Activated T-cell treated with anti-CD3 and anti-CD28 coated beads, Interleukin-2, amount 50 U/mL, for 72 hours (primary cell): Measurements from ENCODE around the gene FAM117A. TPM values are rescaled to one million over a fixed set of nuclear protein-coding genes. Genes with fewer than 3 reads are reported as not detected.

Experiments
- ATAC-seq, 2 donors: fragments of 150-1000 bp; cut with Tn5 transposase; replicated peaks in 1 of 2; 2 replicates each; pipeline ENCODE4 v1.10.0; 2021; ENCODE audit warnings: moderate library complexity in 2 of 2, mild to moderate bottlenecking in 1 of 2
- DNase-seq, 2 donors: peaks; one replicate each; pipeline ENCODE4 v3.0.0; 2021 to 2022; ENCODE audit warnings: mixed read lengths in 1 of 2
- H3K27ac Mint-ChIP-seq: one replicate; pipeline ENCODE4 v1.8.0; 2022; ENCODE audit warnings: mild to moderate bottlenecking, moderate library complexity, mixed read lengths
- H3K27me3 Mint-ChIP-seq: one replicate; pipeline ENCODE4 v1.8.0; 2022; ENCODE audit warnings: low read depth, mixed read lengths
- H3K36me3 Mint-ChIP-seq, 2 donors: one replicate each; pipeline ENCODE4 v1.8.0; 2022; ENCODE audit warnings: mixed read lengths in 2 of 2, mild to moderate bottlenecking in 1 of 2; ENCODE audit not compliant: insufficient read depth in 2 of 2
- H3K4me1 Mint-ChIP-seq: one replicate; pipeline ENCODE4 v1.8.0; 2022; ENCODE audit warnings: low read depth, mixed read lengths
- H3K4me3 Mint-ChIP-seq, 2 donors: one replicate each; pipeline ENCODE4 v1.8.0; 2022; ENCODE audit warnings: mild to moderate bottlenecking in 2 of 2, mixed read lengths in 2 of 2, moderate library complexity in 2 of 2
- H3K9me3 Mint-ChIP-seq, 2 donors: one replicate each; pipeline ENCODE4 v1.8.0; 2022; ENCODE audit warnings: mixed read lengths in 2 of 2
- total RNA-seq, 2 donors: library from RNA; stranded (reverse); gene quantifications; one replicate each; pipeline ENCODE4 v1.2.3, GENCODE V29; 2022

FAM117A gene
- total RNA-seq, 2 donors from 2014 or later = 19.5 to 29.3 TPM

- H3K27me3 Mint-ChIP-seq = no peaks in the 10 kb centered on the region
- H3K27ac Mint-ChIP-seq = peak overlapping the region; percentile 97
- H3K4me3 Mint-ChIP-seq = peak overlapping the region; percentile 86 to 96
- ATAC-seq (no peak), DNase-seq (no peak)
- H3K36me3 Mint-ChIP-seq = peaks cover 2 to 6% of the 10 kb centered on the region in 2 donors
- H3K4me1 Mint-ChIP-seq = peaks cover 83% of the 10 kb centered on the region
- no peaks in the 10 kb centered on the region for H3K9me3 Mint-ChIP-seq
Observed at GRCh38 chr17:49742166-49742638, 21.7 kb downstream of the FAM117A start.

GRCh38 chr17:49741692-49742076, 22.2 kb downstream of the FAM117A start:
- Mint-ChIP-seq H3K36me3 (peaks cover 2 to 6% of the 10 kb centered on the region in 2 donors), H3K4me1 (peaks cover 78% of the 10 kb centered on the region), H3K9me3 (no peaks in the 10 kb centered on the region), H3K27me3 (no peaks in the 10 kb centered on the region), H3K27ac (peak overlapping the region; percentile 97), H3K4me3 (peak overlapping the region; percentile 86 to 96)
- ATAC-seq = no peak
- no peak for DNase-seq

- Mint-ChIP-seq H3K36me3 (peaks cover 2 to 6% of the 10 kb centered on the region in 2 donors), H3K4me3 (peak overlapping the region; percentile 86 to 96), H3K9me3 (no peaks in the 10 kb centered on the region), H3K4me1 (peaks cover 72% of the 10 kb centered on the region), H3K27me3 (no peaks in the 10 kb centered on the region), H3K27ac (peak overlapping the region; percentile 97)
- ATAC-seq (no peak), DNase-seq (no peak)
Observed at GRCh38 chr17:49741009-49741691, 22.8 kb downstream of the FAM117A start.

GRCh38 chr17:49739641-49740271, 24.2 kb downstream of the FAM117A start:
- no peaks in the 10 kb centered on the region for H3K27me3 Mint-ChIP-seq
- H3K4me1 Mint-ChIP-seq = peaks cover 59% of the 10 kb centered on the region
- DNase-seq (peak; percentile 87 to 91), ATAC-seq (peak; percentile 96 to 97)
- H3K36me3 Mint-ChIP-seq = peaks cover 0 to 5% of the 10 kb centered on the region in 2 donors
- H3K27ac Mint-ChIP-seq = peak overlapping the region; percentile 97
- no peaks in the 10 kb centered on the region for H3K9me3 Mint-ChIP-seq
- H3K4me3 Mint-ChIP-seq = peak overlapping the region; percentile 86 to 96

GRCh38 chr17:49738456-49739163, 25.3 kb downstream of the FAM117A start:
- Mint-ChIP-seq H3K4me1 (peaks cover 57% of the 10 kb centered on the region), H3K36me3 (peaks cover 0 to 5% of the 10 kb centered on the region in 2 donors), H3K9me3 (no peaks in the 10 kb centered on the region), H3K27me3 (no peaks in the 10 kb centered on the region), H3K4me3 (peak overlapping the region; percentile 86 to 96), H3K27ac (peak overlapping the region; percentile 97)
- ATAC-seq (no peak), DNase-seq (no peak)

GRCh38 chr17:49734515-49735490, 29.1 kb downstream of the FAM117A start:
- H3K9me3 Mint-ChIP-seq = no peaks in the 10 kb centered on the region
- H3K4me1 Mint-ChIP-seq = peaks cover 45% of the 10 kb centered on the region
- DNase-seq = no peak
- H3K27ac Mint-ChIP-seq = peak overlapping the region; percentile 70
- peaks cover 0 to 1% of the 10 kb centered on the region in 2 donors for H3K36me3 Mint-ChIP-seq
- ATAC-seq = no peak
- no peaks in the 10 kb centered on the region for H3K27me3 Mint-ChIP-seq
- H3K4me3 Mint-ChIP-seq = no peak overlapping the region

GRCh38 chr17:49731435-49731831, 32.5 kb downstream of the FAM117A start:
- Mint-ChIP-seq H3K9me3 (no peaks in the 10 kb centered on the region), H3K27me3 (no peaks in the 10 kb centered on the region), H3K36me3 (no peaks in the 10 kb centered on the region), H3K27ac (peak overlapping the region; percentile 47), H3K4me3 (peak overlapping the region in 1 of 2 donors; percentile 26), H3K4me1 (peaks cover 37% of the 10 kb centered on the region)
- DNase-seq (no peak), ATAC-seq (no peak)

- peak overlapping the region; percentile 47 for H3K27ac Mint-ChIP-seq
- peak; percentile 29 to 83 for ATAC-seq
- H3K9me3 Mint-ChIP-seq = no peaks in the 10 kb centered on the region
- DNase-seq = no peak
- H3K4me3 Mint-ChIP-seq = peak overlapping the region in 1 of 2 donors; percentile 26
- H3K27me3 Mint-ChIP-seq = no peaks in the 10 kb centered on the region
- peaks cover 37% of the 10 kb centered on the region for H3K4me1 Mint-ChIP-seq
- no peaks in the 10 kb centered on the region for H3K36me3 Mint-ChIP-seq
Observed at GRCh38 chr17:49730785-49731434, 33.0 kb downstream of the FAM117A start.

- no peak for DNase-seq
- no peak overlapping the region for H3K4me3 Mint-ChIP-seq
- ATAC-seq = no peak
- H3K9me3 Mint-ChIP-seq = peaks cover 0 to 2% of the 10 kb centered on the region in 2 donors
- H3K27me3 Mint-ChIP-seq = no peaks in the 10 kb centered on the region
- H3K36me3 Mint-ChIP-seq = peaks cover 5% of the 10 kb centered on the region in 2 donors
- peaks cover 37% of the 10 kb centered on the region for H3K4me1 Mint-ChIP-seq
- peak overlapping the region; percentile 65 for H3K27ac Mint-ChIP-seq
Observed at GRCh38 chr17:49730078-49730784, 33.7 kb downstream of the FAM117A start.

GRCh38 chr17:49729069-49729468, 34.9 kb downstream of the FAM117A start:
- DNase-seq (no peak), ATAC-seq (no peak)
- H3K27me3 Mint-ChIP-seq = no peaks in the 10 kb centered on the region
- H3K36me3 Mint-ChIP-seq = peaks cover 6 to 10% of the 10 kb centered on the region in 2 donors
- peaks cover 0 to 2% of the 10 kb centered on the region in 2 donors for H3K9me3 Mint-ChIP-seq
- peaks cover 37% of the 10 kb centered on the region for H3K4me1 Mint-ChIP-seq
- H3K27ac Mint-ChIP-seq = peak overlapping the region; percentile 62
- peak overlapping the region in 1 of 2 donors; percentile 19 for H3K4me3 Mint-ChIP-seq

GRCh38 chr17:49728425-49728824, 35.5 kb downstream of the FAM117A start:
- Mint-ChIP-seq H3K4me1 (peaks cover 37% of the 10 kb centered on the region), H3K9me3 (peaks cover 0 to 2% of the 10 kb centered on the region in 2 donors), H3K27me3 (no peaks in the 10 kb centered on the region), H3K4me3 (no peak overlapping the region), H3K27ac (peak overlapping the region; percentile 62), H3K36me3 (peaks cover 6 to 10% of the 10 kb centered on the region in 2 donors)
- DNase-seq (no peak), ATAC-seq (no peak)
